ENCODE results near the gene KRTAP17-1. TPM values are rescaled to one million over a fixed set of nuclear protein-coding genes. Genes with fewer than 3 reads are reported as not detected.

KRTAP17-1 gene
- polyA plus RNA-seq, 1 donor (not counting 4 experiments of a cell fraction or from before 2014, with no cell fraction given) = not detected

- no peaks in the 10 kb centered on the region for H3K9me1 ChIP-seq (ENCODE audit: control insufficient read depth, extremely low read depth, insufficient read depth, low read length)
- no peak for TF ChIP-seq EZH2 (IDR thresholded peaks at IDR 0.05; ENCODE audit: low read length)
- TF ChIP-seq CTCF (optimal IDR thresholded peaks at IDR 0.05 in 1 of 3, IDR thresholded peaks at IDR 0.05 in 1 of 3, conservative IDR thresholded peaks at IDR 0.05 in 1 of 3; ENCODE audit: extremely low read depth in 1 of 3, insufficient read depth in 2 of 3, low read length in 3 of 3) = no peak
- no peak overlapping the region for H3K4me2 ChIP-seq (ENCODE audit: control insufficient read depth, extremely low read depth, insufficient read depth, low read depth, low read length)
- no peaks in the 10 kb centered on the region for H3K9me3 ChIP-seq (ENCODE audit: control insufficient read depth, low read depth, low read length)
- H3K4me3 ChIP-seq (ENCODE audit: control insufficient read depth in 2 of 3, extremely low read depth in 1 of 3, insufficient read depth in 2 of 3, low read depth in 1 of 3, low read length in 3 of 3) = no peak overlapping the region
- H3K4me1 ChIP-seq (ENCODE audit: control insufficient read depth, extremely low read depth, insufficient read depth, low read length) = peaks cover 4% of the 10 kb centered on the region
- H3K9ac ChIP-seq (ENCODE audit: control insufficient read depth, extremely low read depth, insufficient read depth, low read length) = no peak overlapping the region
- no peaks in the 10 kb centered on the region for H4K20me1 ChIP-seq (ENCODE audit: control insufficient read depth, extremely low read depth, insufficient read depth, low read length)
- dilution Hi-C loops (cut with MboI; ENCODE audit: extremely low pct_ligation_motif_present, low sequenced_read_pairs) = no loop called here
- H3K36me3 ChIP-seq (ENCODE audit: control insufficient read depth in 2 of 2, extremely low read depth in 1 of 2, insufficient read depth in 2 of 2, low read length in 2 of 2) = no peaks in the 10 kb centered on the region
- H3K79me2 ChIP-seq (ENCODE audit: control insufficient read depth, insufficient read depth, low read length) = no peaks in the 10 kb centered on the region
- H2AFZ ChIP-seq (ENCODE audit: control insufficient read depth, low read length) = no peak overlapping the region
- H3K27me3 ChIP-seq (ENCODE audit: control insufficient read depth, extremely low read depth, insufficient read depth, low read length) = no peaks in the 10 kb centered on the region
- no peak for FAIRE-seq
- DNase-seq (ENCODE audit: low read depth, low spot score) = no peak
- H3K27ac ChIP-seq (ENCODE audit: control insufficient read depth, insufficient read depth, low read length) = no peak overlapping the region
Observed at GRCh38 chr17:41333836-41334235, 18.3 kb upstream of the KRTAP17-1 start.

- Histone ChIP-seq H3K4me3 (ENCODE audit: control insufficient read depth in 2 of 3, extremely low read depth in 1 of 3, insufficient read depth in 2 of 3, low read depth in 1 of 3, low read length in 3 of 3) (no peak overlapping the region), H3K27ac (ENCODE audit: control insufficient read depth, insufficient read depth, low read length) (no peak overlapping the region), H3K79me2 (ENCODE audit: control insufficient read depth, insufficient read depth, low read length) (no peaks in the 10 kb centered on the region), H2AFZ (ENCODE audit: control insufficient read depth, low read length) (no peak overlapping the region), H3K4me1 (ENCODE audit: control insufficient read depth, extremely low read depth, insufficient read depth, low read length) (no peaks in the 10 kb centered on the region), H4K20me1 (ENCODE audit: control insufficient read depth, extremely low read depth, insufficient read depth, low read length) (no peaks in the 10 kb centered on the region), H3K9me1 (ENCODE audit: control insufficient read depth, extremely low read depth, insufficient read depth, low read length) (no peaks in the 10 kb centered on the region), H3K9me3 (ENCODE audit: control insufficient read depth, low read depth, low read length) (no peaks in the 10 kb centered on the region), H3K36me3 (ENCODE audit: control insufficient read depth in 2 of 2, extremely low read depth in 1 of 2, insufficient read depth in 2 of 2, low read length in 2 of 2) (no peaks in the 10 kb centered on the region), H3K27me3 (ENCODE audit: control insufficient read depth, extremely low read depth, insufficient read depth, low read length) (no peaks in the 10 kb centered on the region), H3K9ac (ENCODE audit: control insufficient read depth, extremely low read depth, insufficient read depth, low read length) (no peak overlapping the region), H3K4me2 (ENCODE audit: control insufficient read depth, extremely low read depth, insufficient read depth, low read depth, low read length) (no peak overlapping the region)
- dilution Hi-C loops (cut with MboI; ENCODE audit: extremely low pct_ligation_motif_present, low sequenced_read_pairs) = no loop called here
- FAIRE-seq (no peak), DNase-seq (ENCODE audit: low read depth, low spot score) (no peak)
- TF ChIP-seq EZH2 (IDR thresholded peaks at IDR 0.05; ENCODE audit: low read length) = no peak
- no peak for TF ChIP-seq CTCF (optimal IDR thresholded peaks at IDR 0.05 in 1 of 3, IDR thresholded peaks at IDR 0.05 in 1 of 3, conservative IDR thresholded peaks at IDR 0.05 in 1 of 3; ENCODE audit: extremely low read depth in 1 of 3, insufficient read depth in 2 of 3, low read length in 3 of 3)
Observed at GRCh38 chr17:41333098-41333497, 17.6 kb upstream of the KRTAP17-1 start.

Data from keratinocyte (primary cell).